ENCODE measurements around the gene TNS2. TPM values are rescaled to one million over a fixed set of nuclear protein-coding genes. Genes with fewer than 3 reads are reported as not detected.
A peak's percentile ranks its signal among the peaks of the same experiment; 100 is the strongest.

Gene TNS2
- total and polyA plus RNA-seq, 2 of the 13 experiments (the other 11 are each of a cell fraction or from before 2014, with no cell fraction given) = 8.9 to 20.4 TPM

- TF ChIP-seq ZNF800 (CRISPR knock-in tag; IDR thresholded peaks at IDR 0.05) = peak; percentile 49
- no peak for TF ChIP-seq ATF2 (CRISPR knock-in tag; IDR thresholded peaks at IDR 0.05)
- TF ChIP-seq GLMP (CRISPR knock-in tag; IDR thresholded peaks at IDR 0.05; ENCODE audit: borderline replicate concordance) = no peak
- no peak for TF ChIP-seq ZNF281 (CRISPR knock-in tag; IDR thresholded peaks at IDR 0.05; ENCODE audit: borderline replicate concordance)
- TF ChIP-seq ZBTB44 (CRISPR knock-in tag; IDR thresholded peaks at IDR 0.05) = no peak
- TF ChIP-seq SP5 (CRISPR knock-in tag; IDR thresholded peaks at IDR 0.05; ENCODE audit: borderline replicate concordance, low read depth) = no peak
- no peak for TF ChIP-seq ZNF615 (CRISPR knock-in tag; IDR thresholded peaks at IDR 0.05; ENCODE audit: borderline replicate concordance)
- TF ChIP-seq MLXIP (CRISPR knock-in tag; IDR thresholded peaks at IDR 0.05; ENCODE audit: borderline replicate concordance) = no peak
- TF ChIP-seq SOX5 (CRISPR knock-in tag; IDR thresholded peaks at IDR 0.05; ENCODE audit: borderline replicate concordance) = peak; percentile 35; the same call in 1 of the 2 replicates
- TF ChIP-seq IRX3 (CRISPR knock-in tag; IDR thresholded peaks at IDR 0.05; ENCODE audit: borderline replicate concordance, low read depth) = no peak
- peak; percentile 19; the same call in 1 of the 2 replicates for TF ChIP-seq DMAP1 (CRISPR knock-in tag; IDR thresholded peaks at IDR 0.05)
- TF ChIP-seq JARID2 (CRISPR knock-in tag; IDR thresholded peaks at IDR 0.05; ENCODE audit: insufficient replicate concordance) = no peak
Observed at GRCh38 chr12:53102883-53103807, 53.3 kb downstream of the TNS2 start, which contains the start of gene SOAT2 (continued).

All from HepG2 (cell line).